HFF-Myc (cell line): ENCODE measurements around the gene GDF11.

ENCODE experiments used
- DNase-seq: peaks from one replicate; pipeline ENCODE4 v3.0.0-alpha.2; 2011; ENCODE audit warnings: low read depth; ENCODE audit errors: extremely low read depth
- H3K4me3 ChIP-seq: replicated peaks from 2 replicates; pipeline ENCODE4 v1.5.1; 2011; ENCODE audit warnings: low read depth, mild to moderate bottlenecking, control low read depth, low read length
- CTCF ChIP-seq: IDR thresholded peaks from 2 replicates; pipeline ENCODE4 v1.5.1; 2012; ENCODE audit warnings: mild to moderate bottlenecking, low read depth, low read length, control low read depth; ENCODE audit errors: missing control alignments

GDF11 gene

GRCh38 chr12:55696796-55697462 is 46.0 kb upstream of the GDF11 start:
- no peak for TF ChIP-seq CTCF
- no peak for DNase-seq
- H3K4me3 ChIP-seq, result no peak overlapping the region

- DNase-seq, result no peak
- H3K4me3 ChIP-seq, result no peak overlapping the region
- no peak for TF ChIP-seq CTCF
Observed at GRCh38 chr12:55697686-55698085, 45.2 kb upstream of the GDF11 start.

- TF ChIP-seq CTCF, result no peak
- no peak for DNase-seq
- no peak overlapping the region for H3K4me3 ChIP-seq
Observed at GRCh38 chr12:55698241-55698955, 44.5 kb upstream of the GDF11 start.

- DNase-seq, result no peak
- H3K4me3 ChIP-seq, result no peak overlapping the region
- no peak for TF ChIP-seq CTCF
Observed at GRCh38 chr12:55698965-55699364, 44.0 kb upstream of the GDF11 start.

GRCh38 chr12:55699471-55700055 is 43.4 kb upstream of the GDF11 start:
- no peak for DNase-seq
- H3K4me3 ChIP-seq, result no peak overlapping the region
- no peak for TF ChIP-seq CTCF

- TF ChIP-seq CTCF, result no peak
Observed at GRCh38 chr12:55700255-55701018, 42.5 kb upstream of the GDF11 start.

More at GRCh38 chr12:55700255-55701018, 42.5 kb upstream of the GDF11 start:
- DNase-seq, result no peak
- H3K4me3 ChIP-seq, result no peak overlapping the region
